WTC11 (cell line): ENCODE measurements around the gene HDAC8. TPM values are rescaled to one million over a fixed set of nuclear protein-coding genes. Genes with fewer than 3 reads are reported as not detected.

Experiments
- ATAC-seq: fragments of 200-7000 bp; cut with Tn5 transposase; 2 replicates; pipeline ENCODE4 v1.10.0; 2021; ENCODE audit warnings: mild to moderate bottlenecking, moderate library complexity
- CTCF ChIA-PET: fragments of 300-600 bp; sonication (Branson Sonifier 250); formaldehyde crosslinking; loops from one replicate; lab custom pipeline; 2021; ENCODE audit warnings: antibody characterized with exemption; lab: Charles Lee
- POLR2A ChIA-PET: fragments of 350-600 bp; sonication (Branson Sonifier 250); formaldehyde crosslinking; loops from one replicate; lab custom pipeline; 2021; ENCODE audit warnings: antibody characterized with exemption; lab: Charles Lee
- DNase-seq: peaks from one replicate; pipeline ENCODE4 v3.0.0; 2021; ENCODE audit warnings: low spot score
- H3K27ac Mint-ChIP-seq: 2 replicates; pipeline ENCODE4 v1.8.0; 2021; ENCODE audit warnings: mixed read lengths
- H3K27me3 Mint-ChIP-seq: 2 replicates; pipeline ENCODE4 v1.8.0; 2021; ENCODE audit warnings: low read depth, mild to moderate bottlenecking, moderate library complexity, mixed read lengths
- H3K36me3 Mint-ChIP-seq: 2 replicates; pipeline ENCODE4 v1.8.0; 2021; ENCODE audit warnings: mixed read lengths
- H3K4me1 Mint-ChIP-seq: 2 replicates; pipeline ENCODE4 v1.8.0; 2022; ENCODE audit warnings: mixed read lengths
- H3K4me3 Mint-ChIP-seq: 2 replicates; pipeline ENCODE4 v1.8.0; 2021; ENCODE audit warnings: mild to moderate bottlenecking, moderate library complexity, mixed read lengths
- H3K9me3 Mint-ChIP-seq: 2 replicates; pipeline ENCODE4 v1.8.0; 2021; ENCODE audit warnings: mixed read lengths
- CREB1 ChIP-seq: sonication (generic); formaldehyde crosslinking; IDR thresholded peaks from 2 replicates; pipeline ENCODE4 v1.8.0; 2023; ENCODE audit warnings: mild to moderate bottlenecking, missing genetic modification reagents
- FOXJ3 ChIP-seq: sonication (generic); formaldehyde crosslinking; IDR thresholded peaks from 2 replicates; pipeline ENCODE4 v1.9.0; 2021; ENCODE audit warnings: missing genetic modification reagents, mild to moderate bottlenecking, borderline replicate concordance
- GRHL2 ChIP-seq: fragments of 250-450 bp; sonication (Bioruptor Pico); IDR thresholded peaks from 2 replicates; pipeline ENCODE4 v1.8.0; 2022; ENCODE audit warnings: mild to moderate bottlenecking, moderate library complexity; ENCODE audit not compliant: insufficient replicate concordance, severe bottlenecking
- MXD4 ChIP-seq: fragments of 250-450 bp; sonication (Bioruptor Pico); IDR thresholded peaks from 2 replicates; pipeline ENCODE4 v1.8.0; 2021; ENCODE audit warnings: mild to moderate bottlenecking, moderate library complexity, borderline replicate concordance
- NFATC4 ChIP-seq: fragments of 250-450 bp; sonication (Bioruptor Pico); IDR thresholded peaks from 2 replicates; pipeline ENCODE4 v1.9.0; 2021; ENCODE audit warnings: mild to moderate bottlenecking
- NFE2L1 ChIP-seq: sonication (generic); formaldehyde crosslinking; IDR thresholded peaks from 2 replicates; pipeline ENCODE4 v1.8.1; 2023; ENCODE audit warnings: missing genetic modification reagents
- OVOL2 ChIP-seq: fragments of 250-450 bp; sonication (Bioruptor Pico); IDR thresholded peaks from 2 replicates; pipeline ENCODE4 v1.9.0; 2021; ENCODE audit warnings: mild to moderate bottlenecking, borderline replicate concordance
- PRRX2 ChIP-seq: fragments of 250-450 bp; sonication (Bioruptor Pico); IDR thresholded peaks from 2 replicates; pipeline ENCODE4 v1.8.0; 2021; ENCODE audit warnings: mild to moderate bottlenecking
- RORB ChIP-seq: fragments of 250-450 bp; sonication (Bioruptor Pico); IDR thresholded peaks from 2 replicates; pipeline ENCODE4 v1.9.0; 2021; ENCODE audit warnings: mild to moderate bottlenecking
- SP1 ChIP-seq: sonication (generic); formaldehyde crosslinking; conservative IDR thresholded peaks from 2 replicates; pipeline ENCODE4 v1.8.1; 2022; ENCODE audit warnings: missing genetic modification reagents
- TCF7 ChIP-seq: sonication (generic); formaldehyde crosslinking; IDR thresholded peaks from 2 replicates; pipeline ENCODE4 v1.8.0; 2022; ENCODE audit warnings: mild to moderate bottlenecking, low read depth, missing genetic modification reagents, moderate library complexity
- TEAD4 ChIP-seq: sonication (generic); formaldehyde crosslinking; IDR thresholded peaks from 2 replicates; pipeline ENCODE4 v1.8.0; 2022; ENCODE audit warnings: mild to moderate bottlenecking, missing genetic modification reagents
- TP53 ChIP-seq: sonication (generic); formaldehyde crosslinking; IDR thresholded peaks from 2 replicates; pipeline ENCODE4 v1.8.1; 2023; ENCODE audit warnings: mild to moderate bottlenecking, missing genetic modification reagents
- ZNF396 ChIP-seq: fragments of 250-450 bp; sonication (Bioruptor Pico); IDR thresholded peaks from 2 replicates; pipeline ENCODE4 v1.8.0; 2021; ENCODE audit warnings: mild to moderate bottlenecking, moderate library complexity, borderline replicate concordance
- total RNA-seq: library from RNA; stranded (reverse); gene quantifications from 3 replicates; pipeline ENCODE4 v1.2.3, GENCODE V29; 2021
- TF ChIP-seq, protein P1 (sequence below): sonication (generic); formaldehyde crosslinking; IDR thresholded peaks from 2 replicates; pipeline ENCODE4 v1.8.1; 2022; ENCODE audit warnings: low read depth, mild to moderate bottlenecking, moderate library complexity, missing genetic modification reagents, borderline replicate concordance
- TF ChIP-seq, protein P2 (sequence below): sonication (generic); formaldehyde crosslinking; IDR thresholded peaks from 2 replicates; pipeline ENCODE4 v1.8.1; 2022; ENCODE audit warnings: low read depth, missing genetic modification reagents, borderline replicate concordance
- TF ChIP-seq, protein P3 (sequence below): sonication (generic); formaldehyde crosslinking; IDR thresholded peaks from 2 replicates; pipeline ENCODE4 v1.8.1; 2023; ENCODE audit warnings: mild to moderate bottlenecking, missing genetic modification reagents, moderate library complexity
- TF ChIP-seq, protein P4 (sequence below): sonication (generic); formaldehyde crosslinking; IDR thresholded peaks from 2 replicates; pipeline ENCODE4 v1.8.0; 2023; ENCODE audit warnings: mild to moderate bottlenecking, missing genetic modification reagents
- TF ChIP-seq, protein P5 (sequence below): fragments of 200-600 bp; IDR thresholded peaks from 2 replicates; pipeline ENCODE4 v1.8.0; 2022; ENCODE audit warnings: antibody characterized with exemption
- TF ChIP-seq, protein P6 (sequence below): sonication (generic); formaldehyde crosslinking; IDR thresholded peaks from 2 replicates; pipeline ENCODE4 v1.8.1; 2023; ENCODE audit warnings: mild to moderate bottlenecking, missing genetic modification reagents

Gene HDAC8
- total RNA-seq, 1 experiment from 2014 or later: 22.5 TPM

DNA sequence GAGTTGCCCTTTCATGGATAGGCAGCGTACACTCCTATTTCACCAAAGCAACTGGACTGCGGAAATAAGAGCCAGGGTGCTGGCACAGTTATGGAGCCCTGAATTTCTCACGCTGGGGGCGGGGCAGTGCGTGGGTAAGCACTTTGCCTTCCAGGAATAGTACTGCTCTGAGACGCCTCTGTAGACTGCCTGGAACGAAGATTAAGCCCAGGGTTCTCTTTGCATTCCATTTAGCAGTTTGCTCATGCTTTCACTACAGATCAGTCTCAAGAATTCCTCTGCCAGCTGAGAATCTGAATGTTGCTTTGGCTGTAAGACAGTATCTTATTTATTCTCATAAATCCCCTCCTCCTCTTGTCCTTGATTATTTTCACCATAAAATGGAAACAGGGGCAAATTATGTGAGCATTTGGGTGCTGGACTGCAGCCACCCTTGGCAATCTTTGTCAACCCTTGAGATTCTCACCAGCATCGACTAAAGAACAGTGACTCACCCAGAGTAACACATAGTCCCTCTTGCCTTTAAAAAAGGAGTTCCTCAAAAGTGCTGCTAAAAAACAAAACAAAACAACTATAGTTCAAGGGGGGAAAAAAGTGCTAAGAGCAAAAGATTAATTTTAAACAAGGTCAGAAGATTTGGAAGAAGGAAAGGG is 178.0 kb downstream of the HDAC8 start:
- H3K36me3 Mint-ChIP-seq: no peaks in the 10 kb centered on the region
- ATAC-seq (no peak), DNase-seq (no peak)
- ChIA-PET POLR2A (no interaction called here), CTCF (interaction anchor here (1.2 kb wide), 1 partner anchor 48 kb away, joined by 3 read pairs; no protein-coding TSS in a partner anchor)
- no peaks in the 10 kb centered on the region for H3K9me3 Mint-ChIP-seq
- no peak overlapping the region for H3K4me3 Mint-ChIP-seq
- TF ChIP-seq SP1 (CRISPR knock-in tag): no peak
- TF ChIP-seq, protein P1, sequence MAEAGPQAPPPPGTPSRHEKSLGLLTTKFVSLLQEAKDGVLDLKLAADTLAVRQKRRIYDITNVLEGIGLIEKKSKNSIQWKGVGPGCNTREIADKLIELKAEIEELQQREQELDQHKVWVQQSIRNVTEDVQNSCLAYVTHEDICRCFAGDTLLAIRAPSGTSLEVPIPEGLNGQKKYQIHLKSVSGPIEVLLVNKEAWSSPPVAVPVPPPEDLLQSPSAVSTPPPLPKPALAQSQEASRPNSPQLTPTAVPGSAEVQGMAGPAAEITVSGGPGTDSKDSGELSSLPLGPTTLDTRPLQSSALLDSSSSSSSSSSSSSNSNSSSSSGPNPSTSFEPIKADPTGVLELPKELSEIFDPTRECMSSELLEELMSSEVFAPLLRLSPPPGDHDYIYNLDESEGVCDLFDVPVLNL: no peak
- TF ChIP-seq OVOL2 (CRISPR knock-in tag): no peak
- TF ChIP-seq FOXJ3: no peak
- no peak for TF ChIP-seq PRRX2 (CRISPR knock-in tag)
- TF ChIP-seq, protein P2, sequence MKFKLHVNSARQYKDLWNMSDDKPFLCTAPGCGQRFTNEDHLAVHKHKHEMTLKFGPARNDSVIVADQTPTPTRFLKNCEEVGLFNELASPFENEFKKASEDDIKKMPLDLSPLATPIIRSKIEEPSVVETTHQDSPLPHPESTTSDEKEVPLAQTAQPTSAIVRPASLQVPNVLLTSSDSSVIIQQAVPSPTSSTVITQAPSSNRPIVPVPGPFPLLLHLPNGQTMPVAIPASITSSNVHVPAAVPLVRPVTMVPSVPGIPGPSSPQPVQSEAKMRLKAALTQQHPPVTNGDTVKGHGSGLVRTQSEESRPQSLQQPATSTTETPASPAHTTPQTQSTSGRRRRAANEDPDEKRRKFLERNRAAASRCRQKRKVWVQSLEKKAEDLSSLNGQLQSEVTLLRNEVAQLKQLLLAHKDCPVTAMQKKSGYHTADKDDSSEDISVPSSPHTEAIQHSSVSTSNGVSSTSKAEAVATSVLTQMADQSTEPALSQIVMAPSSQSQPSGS: no peak
- no peak for TF ChIP-seq ZNF396 (CRISPR knock-in tag)
- no peak for TF ChIP-seq TP53
- no peak for TF ChIP-seq GRHL2 (CRISPR knock-in tag)
- TF ChIP-seq, protein P3, sequence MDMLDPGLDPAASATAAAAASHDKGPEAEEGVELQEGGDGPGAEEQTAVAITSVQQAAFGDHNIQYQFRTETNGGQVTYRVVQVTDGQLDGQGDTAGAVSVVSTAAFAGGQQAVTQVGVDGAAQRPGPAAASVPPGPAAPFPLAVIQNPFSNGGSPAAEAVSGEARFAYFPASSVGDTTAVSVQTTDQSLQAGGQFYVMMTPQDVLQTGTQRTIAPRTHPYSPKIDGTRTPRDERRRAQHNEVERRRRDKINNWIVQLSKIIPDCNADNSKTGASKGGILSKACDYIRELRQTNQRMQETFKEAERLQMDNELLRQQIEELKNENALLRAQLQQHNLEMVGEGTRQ (CRISPR knock-in tag): no peak
- no peak for TF ChIP-seq MXD4
- no peak for TF ChIP-seq TCF7 (CRISPR knock-in tag)
- TF ChIP-seq CREB1 (CRISPR knock-in tag): no peak
- TF ChIP-seq NFATC4 (CRISPR knock-in tag): no peak
- TF ChIP-seq NFE2L1 (CRISPR knock-in tag): no peak
- TF ChIP-seq, protein P4, sequence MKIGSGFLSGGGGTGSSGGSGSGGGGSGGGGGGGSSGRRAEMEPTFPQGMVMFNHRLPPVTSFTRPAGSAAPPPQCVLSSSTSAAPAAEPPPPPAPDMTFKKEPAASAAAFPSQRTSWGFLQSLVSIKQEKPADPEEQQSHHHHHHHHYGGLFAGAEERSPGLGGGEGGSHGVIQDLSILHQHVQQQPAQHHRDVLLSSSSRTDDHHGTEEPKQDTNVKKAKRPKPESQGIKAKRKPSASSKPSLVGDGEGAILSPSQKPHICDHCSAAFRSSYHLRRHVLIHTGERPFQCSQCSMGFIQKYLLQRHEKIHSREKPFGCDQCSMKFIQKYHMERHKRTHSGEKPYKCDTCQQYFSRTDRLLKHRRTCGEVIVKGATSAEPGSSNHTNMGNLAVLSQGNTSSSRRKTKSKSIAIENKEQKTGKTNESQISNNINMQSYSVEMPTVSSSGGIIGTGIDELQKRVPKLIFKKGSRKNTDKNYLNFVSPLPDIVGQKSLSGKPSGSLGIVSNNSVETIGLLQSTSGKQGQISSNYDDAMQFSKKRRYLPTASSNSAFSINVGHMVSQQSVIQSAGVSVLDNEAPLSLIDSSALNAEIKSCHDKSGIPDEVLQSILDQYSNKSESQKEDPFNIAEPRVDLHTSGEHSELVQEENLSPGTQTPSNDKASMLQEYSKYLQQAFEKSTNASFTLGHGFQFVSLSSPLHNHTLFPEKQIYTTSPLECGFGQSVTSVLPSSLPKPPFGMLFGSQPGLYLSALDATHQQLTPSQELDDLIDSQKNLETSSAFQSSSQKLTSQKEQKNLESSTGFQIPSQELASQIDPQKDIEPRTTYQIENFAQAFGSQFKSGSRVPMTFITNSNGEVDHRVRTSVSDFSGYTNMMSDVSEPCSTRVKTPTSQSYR (CRISPR knock-in tag): no peak
- TF ChIP-seq, protein P5, sequence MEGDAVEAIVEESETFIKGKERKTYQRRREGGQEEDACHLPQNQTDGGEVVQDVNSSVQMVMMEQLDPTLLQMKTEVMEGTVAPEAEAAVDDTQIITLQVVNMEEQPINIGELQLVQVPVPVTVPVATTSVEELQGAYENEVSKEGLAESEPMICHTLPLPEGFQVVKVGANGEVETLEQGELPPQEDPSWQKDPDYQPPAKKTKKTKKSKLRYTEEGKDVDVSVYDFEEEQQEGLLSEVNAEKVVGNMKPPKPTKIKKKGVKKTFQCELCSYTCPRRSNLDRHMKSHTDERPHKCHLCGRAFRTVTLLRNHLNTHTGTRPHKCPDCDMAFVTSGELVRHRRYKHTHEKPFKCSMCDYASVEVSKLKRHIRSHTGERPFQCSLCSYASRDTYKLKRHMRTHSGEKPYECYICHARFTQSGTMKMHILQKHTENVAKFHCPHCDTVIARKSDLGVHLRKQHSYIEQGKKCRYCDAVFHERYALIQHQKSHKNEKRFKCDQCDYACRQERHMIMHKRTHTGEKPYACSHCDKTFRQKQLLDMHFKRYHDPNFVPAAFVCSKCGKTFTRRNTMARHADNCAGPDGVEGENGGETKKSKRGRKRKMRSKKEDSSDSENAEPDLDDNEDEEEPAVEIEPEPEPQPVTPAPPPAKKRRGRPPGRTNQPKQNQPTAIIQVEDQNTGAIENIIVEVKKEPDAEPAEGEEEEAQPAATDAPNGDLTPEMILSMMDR: no peak
- no peak for TF ChIP-seq RORB (CRISPR knock-in tag)
- no peak for TF ChIP-seq TEAD4 (CRISPR knock-in tag)
- TF ChIP-seq, protein P6, sequence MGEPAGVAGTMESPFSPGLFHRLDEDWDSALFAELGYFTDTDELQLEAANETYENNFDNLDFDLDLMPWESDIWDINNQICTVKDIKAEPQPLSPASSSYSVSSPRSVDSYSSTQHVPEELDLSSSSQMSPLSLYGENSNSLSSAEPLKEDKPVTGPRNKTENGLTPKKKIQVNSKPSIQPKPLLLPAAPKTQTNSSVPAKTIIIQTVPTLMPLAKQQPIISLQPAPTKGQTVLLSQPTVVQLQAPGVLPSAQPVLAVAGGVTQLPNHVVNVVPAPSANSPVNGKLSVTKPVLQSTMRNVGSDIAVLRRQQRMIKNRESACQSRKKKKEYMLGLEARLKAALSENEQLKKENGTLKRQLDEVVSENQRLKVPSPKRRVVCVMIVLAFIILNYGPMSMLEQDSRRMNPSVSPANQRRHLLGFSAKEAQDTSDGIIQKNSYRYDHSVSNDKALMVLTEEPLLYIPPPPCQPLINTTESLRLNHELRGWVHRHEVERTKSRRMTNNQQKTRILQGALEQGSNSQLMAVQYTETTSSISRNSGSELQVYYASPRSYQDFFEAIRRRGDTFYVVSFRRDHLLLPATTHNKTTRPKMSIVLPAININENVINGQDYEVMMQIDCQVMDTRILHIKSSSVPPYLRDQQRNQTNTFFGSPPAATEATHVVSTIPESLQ: no peak
- TF ChIP-seq, all 79 proteins: peak for 0
- Mint-ChIP-seq H3K4me1 (peaks cover 36% of the 10 kb centered on the region), H3K27me3 (no peaks in the 10 kb centered on the region), H3K27ac (no peak overlapping the region)
